Endothelial cell of umbilical vein (primary cell): ENCODE measurements around the gene SLC16A11. TPM values are rescaled to one million over a fixed set of nuclear protein-coding genes. Genes with fewer than 3 reads are reported as not detected.
A peak's percentile ranks its signal among the peaks of the same experiment; 100 is the strongest.

Source experiments
- BruUV-seq: library from RNA; stranded (reverse); fragments of 400-500 nt; replicated peaks from 2 replicates; lab custom pipeline; 2021; lab: Mats Ljungman, UMichigan
- CTCF ChIA-PET: fragments of 300-600, 350-600 bp; sonication (Branson Sonifier 250); formaldehyde crosslinking; loops from one replicate; lab custom pipeline; 2021; ENCODE audit warnings: antibody characterized with exemption, inconsistent platforms; lab: Charles Lee
- POLR2A ChIA-PET: fragments of 300-600, 350-600 bp; sonication (Branson Sonifier 250); formaldehyde crosslinking; loops from one replicate; lab custom pipeline; 2021; ENCODE audit warnings: antibody characterized with exemption, inconsistent platforms; lab: Charles Lee
- DNase-seq: peaks from one replicate; pipeline ENCODE4 v3.0.0-alpha.2; 2011; ENCODE audit warnings: low read depth, low spot score
- FAIRE-seq: peaks from 2 replicates; lab custom pipeline; 2011; peaks lifted over from hg19 to GRCh38; lab: Jason Lieb, UNC
- H2AFZ ChIP-seq: 2 replicates; pipeline ENCODE4 v1.6.0; 2012; ENCODE audit warnings: low read depth, low read length, control low read depth, inconsistent platforms
- H3K27ac ChIP-seq: 2 replicates; pipeline ENCODE4 v1.5.1; 2011; ENCODE audit warnings: low read depth, mild to moderate bottlenecking, control low read depth, low read length, moderate library complexity; ENCODE audit not compliant: insufficient read depth
- H3K27me3 ChIP-seq, 2 experiments: 2 replicates each; pipeline versions ENCODE4 v1.6.0 to v1.6.1; 2011; ENCODE audit warnings: low read length in 2 of 2, mixed read lengths in 1 of 2; ENCODE audit not compliant: control insufficient read depth in 2 of 2, insufficient read depth in 2 of 2
- H3K36me3 ChIP-seq, 2 experiments: 2 replicates in 1 of 2; 3 replicates in 1 of 2; pipeline ENCODE4 v1.5.1; 2011; ENCODE audit warnings: low read length in 2 of 2, mild to moderate bottlenecking in 1 of 2, moderate library complexity in 1 of 2; ENCODE audit not compliant: control insufficient read depth in 2 of 2, insufficient read depth in 2 of 2; ENCODE audit errors: extremely low read depth in 1 of 2
- H3K4me1 ChIP-seq: 3 replicates; pipeline ENCODE4 v1.5.1; 2011; ENCODE audit warnings: mild to moderate bottlenecking, low read length; ENCODE audit not compliant: control insufficient read depth, insufficient read depth; ENCODE audit errors: extremely low read depth
- H3K4me2 ChIP-seq: 2 replicates; pipeline ENCODE4 v1.6.1; 2011; ENCODE audit warnings: low read length, control low read depth, mixed read lengths; ENCODE audit not compliant: insufficient read depth
- H3K4me3 ChIP-seq, 3 experiments: fragments of 200-600 bp in 1 of 3; sonication (generic), shearing (Covaris generic) in 1 of 3; replicated peaks in 1 of 3; 2 replicates each; pipeline ENCODE4 v1.5.1; 2011 to 2016; ENCODE audit warnings: control low read depth in 3 of 3, low read length in 3 of 3, mild to moderate bottlenecking in 2 of 3, inconsistent platforms in 1 of 3, low read depth in 1 of 3, moderate library complexity in 1 of 3; ENCODE audit not compliant: insufficient read depth in 1 of 3
- H3K79me2 ChIP-seq: 2 replicates; pipeline ENCODE4 v1.6.0; 2012; ENCODE audit warnings: low read length, inconsistent platforms; ENCODE audit not compliant: control insufficient read depth, insufficient read depth
- H3K9ac ChIP-seq: replicated peaks from 2 replicates; pipeline ENCODE3; 2011; ENCODE audit warnings: low read length, control low read depth; ENCODE audit not compliant: insufficient read depth; ENCODE audit errors: extremely low read depth
- H3K9me1 ChIP-seq: replicated peaks from 3 replicates; pipeline ENCODE4 v1.6.0; 2011; ENCODE audit warnings: mild to moderate bottlenecking, low read length; ENCODE audit not compliant: control insufficient read depth, insufficient read depth; ENCODE audit errors: extremely low read depth
- H3K9me3 ChIP-seq: replicated peaks from 2 replicates; pipeline ENCODE4 v1.5.1; 2012; ENCODE audit warnings: low read length, inconsistent platforms; ENCODE audit not compliant: control insufficient read depth, insufficient read depth
- H4K20me1 ChIP-seq: replicated peaks from 2 replicates; pipeline ENCODE3; 2011; ENCODE audit warnings: mild to moderate bottlenecking, low read length; ENCODE audit not compliant: control insufficient read depth, insufficient read depth; ENCODE audit errors: extremely low read depth
- EZH2 ChIP-seq: IDR thresholded peaks from 2 replicates; pipeline ENCODE4 v1.6.1; 2012; ENCODE audit warnings: borderline replicate concordance, low read depth, mild to moderate bottlenecking, moderate library complexity, low read length, inconsistent platforms; ENCODE audit not compliant: severe bottlenecking
- FOS ChIP-seq: IDR thresholded peaks from 2 replicates; pipeline ENCODE4 v1.6.1; 2011; ENCODE audit warnings: mild to moderate bottlenecking, low read length, moderate library complexity, borderline replicate concordance; ENCODE audit not compliant: insufficient read depth
- GATA2 ChIP-seq: IDR thresholded peaks from 2 replicates; pipeline ENCODE4 v1.7.0; 2011; ENCODE audit warnings: low read depth, mild to moderate bottlenecking, moderate library complexity, mixed read lengths, low read length; ENCODE audit not compliant: insufficient read length, insufficient read depth
- JUN ChIP-seq: IDR thresholded peaks from 2 replicates; pipeline ENCODE4 v1.6.1; 2011; ENCODE audit warnings: borderline replicate concordance, low read depth; ENCODE audit not compliant: insufficient read length, insufficient read depth
- MYC ChIP-seq: IDR thresholded peaks from one replicate; pipeline ENCODE4 v1.6.1; 2011; ENCODE audit warnings: mild to moderate bottlenecking, low read depth, low read length
- POLR2A ChIP-seq: IDR thresholded peaks from 2 replicates; pipeline ENCODE4 v1.6.1; 2012; ENCODE audit warnings: low read depth, mild to moderate bottlenecking, control low read depth, low read length
- POLR2AphosphoS5 ChIP-seq: IDR thresholded peaks from 2 replicates; pipeline ENCODE4 v1.6.1; 2012; ENCODE audit warnings: low read depth, mild to moderate bottlenecking, control low read depth, low read length, moderate library complexity; ENCODE audit not compliant: insufficient read depth
- dilution Hi-C: fragments of 300-500 bp; cut with MboI; formaldehyde crosslinking; loops from one replicate; pipeline ENCODE4 v1.15.0; 2019; ENCODE audit warnings: low sequenced_read_pairs; ENCODE audit not compliant: extremely low pct_ligation_motif_present
- intact Hi-C: fragments of 100-400 bp; cut with micrococcal nuclease; formaldehyde crosslinking; loops from one replicate; pipeline ENCODE4 v1.10.0; 2022
- polyA plus RNA-seq, 4 experiments: library from polyadenylated mRNA; depleted of rRNA in 3 of 4; stranded (reverse) in 3 of 4; unstranded in 1 of 4; fragments of >200 nt; gene quantifications; 2 replicates each; pipeline versions ENCODE4 v1.2.1 to v1.2.3, GENCODE V29; 2011 to 2012; ENCODE audit warnings: missing spikeins in 1 of 4
- total RNA-seq: library from RNA; stranded (reverse); gene quantifications from 2 replicates; pipeline ENCODE4 v1.2.3, GENCODE V29; 2021
- TF ChIP-seq, protein P1 (sequence below): IDR thresholded peaks from 2 replicates; pipeline ENCODE4 v1.6.1; 2011; ENCODE audit not compliant: insufficient read depth, insufficient read length
- TF ChIP-seq, protein P2 (sequence below), 2 donors: IDR thresholded peaks; 1 replicate in 1 of 2; 2 replicates in 1 of 2; pipeline ENCODE4 v1.5.1; 2011; ENCODE audit warnings: low read length in 2 of 2, mild to moderate bottlenecking in 2 of 2, moderate library complexity in 2 of 2, control low read depth in 1 of 2, inconsistent platforms in 1 of 2, low read depth in 1 of 2; ENCODE audit not compliant: insufficient read depth in 1 of 2; ENCODE audit errors: extremely low read depth in 1 of 2

Gene SLC16A11
- total and polyA plus RNA-seq, 2 donors (not counting 3 experiments of a cell fraction or from before 2014, with no cell fraction given), result 0.95 to 1.4 TPM

GRCh38 chr17:7014261-7014994 is 29.5 kb downstream of the SLC16A11 start:
- no TSS peak for BruUV-seq
- Histone ChIP-seq H3K9me1 (no peaks in the 10 kb centered on the region), H3K79me2 (peaks cover 42% of the 10 kb centered on the region), H3K9me3 (no peaks in the 10 kb centered on the region), H3K4me3 (peak overlapping the region; percentile 32 to 99 (median 93)), H4K20me1 (no peaks in the 10 kb centered on the region), H3K9ac (peak overlapping the region; percentile 99), H2AFZ (no peak overlapping the region), H3K4me1 (peaks cover 40% of the 10 kb centered on the region), H3K4me2 (peak overlapping the region; percentile 95), H3K27ac (peak overlapping the region; percentile 99), H3K36me3 (peaks cover 0 to 3% of the 10 kb centered on the region in 2 experiments), H3K27me3 (no peaks in the 10 kb centered on the region)
- dilution Hi-C loops (no loop called here), intact Hi-C loops (loop anchor here (1.0 to 5.0 kb wide), 3 partner anchors 8 to 362 kb away; partner anchors contain the start of genes C17orf100 and MED31)
- FAIRE-seq, result peak; percentile 99
- DNase-seq, result peak; percentile 99
- ChIA-PET CTCF (interaction anchor here (0.6 to 1.7 kb wide), 7 partner anchors 10 to 111 kb away, joined by 3 to 16 read pairs (median 3); partner anchors contain the start of gene SLC16A13), POLR2A (interaction anchor here (0.6 to 1.0 kb wide), 2 partner anchors 9 to 12 kb away, joined by 5 to 6 read pairs; no protein-coding TSS in a partner anchor)
- TF ChIP-seq POLR2AphosphoS5 (peak; percentile 96), MYC (no peak), POLR2A (peak; percentile 80), FOS (no peak), JUN (no peak), EZH2 (no peak), GATA2 (no peak)
- TF ChIP-seq, protein P1, sequence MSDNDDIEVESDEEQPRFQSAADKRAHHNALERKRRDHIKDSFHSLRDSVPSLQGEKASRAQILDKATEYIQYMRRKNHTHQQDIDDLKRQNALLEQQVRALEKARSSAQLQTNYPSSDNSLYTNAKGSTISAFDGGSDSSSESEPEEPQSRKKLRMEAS, result no peak
- TF ChIP-seq, protein P2, sequence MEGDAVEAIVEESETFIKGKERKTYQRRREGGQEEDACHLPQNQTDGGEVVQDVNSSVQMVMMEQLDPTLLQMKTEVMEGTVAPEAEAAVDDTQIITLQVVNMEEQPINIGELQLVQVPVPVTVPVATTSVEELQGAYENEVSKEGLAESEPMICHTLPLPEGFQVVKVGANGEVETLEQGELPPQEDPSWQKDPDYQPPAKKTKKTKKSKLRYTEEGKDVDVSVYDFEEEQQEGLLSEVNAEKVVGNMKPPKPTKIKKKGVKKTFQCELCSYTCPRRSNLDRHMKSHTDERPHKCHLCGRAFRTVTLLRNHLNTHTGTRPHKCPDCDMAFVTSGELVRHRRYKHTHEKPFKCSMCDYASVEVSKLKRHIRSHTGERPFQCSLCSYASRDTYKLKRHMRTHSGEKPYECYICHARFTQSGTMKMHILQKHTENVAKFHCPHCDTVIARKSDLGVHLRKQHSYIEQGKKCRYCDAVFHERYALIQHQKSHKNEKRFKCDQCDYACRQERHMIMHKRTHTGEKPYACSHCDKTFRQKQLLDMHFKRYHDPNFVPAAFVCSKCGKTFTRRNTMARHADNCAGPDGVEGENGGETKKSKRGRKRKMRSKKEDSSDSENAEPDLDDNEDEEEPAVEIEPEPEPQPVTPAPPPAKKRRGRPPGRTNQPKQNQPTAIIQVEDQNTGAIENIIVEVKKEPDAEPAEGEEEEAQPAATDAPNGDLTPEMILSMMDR (IDR thresholded peaks at IDR 0.05; ENCODE audit: extremely low read depth in 1 of 2, insufficient read depth in 1 of 2, low read depth in 1 of 2, low read length in 2 of 2), result peak; percentile 53 to 71
